Mesothelial cell of epicardium (in vitro differentiated cells): ENCODE results near the gene AHNAK2. TPM values are rescaled to one million over a fixed set of nuclear protein-coding genes. Genes with fewer than 3 reads are reported as not detected.

ENCODE experiments used
- DNase-seq, 2 experiments: peaks; one replicate each; pipeline ENCODE4 v3.0.0; 2021; ENCODE audit warnings: low spot score in 2 of 2; ENCODE audit not compliant: unreplicated experiment in 2 of 2
- H3K27ac Mint-ChIP-seq: 2 replicates; pipeline ENCODE4 v1.8.0; 2021; ENCODE audit warnings: mixed read lengths
- H3K27me3 Mint-ChIP-seq: 2 replicates; pipeline ENCODE4 v1.8.0; 2021; ENCODE audit warnings: low read depth, mixed read lengths
- H3K36me3 Mint-ChIP-seq: 2 replicates; pipeline ENCODE4 v1.8.0; 2021; ENCODE audit warnings: mixed read lengths
- H3K4me1 Mint-ChIP-seq: 2 replicates; pipeline ENCODE4 v1.8.0; 2021; ENCODE audit warnings: mixed read lengths
- H3K4me3 Mint-ChIP-seq: 2 replicates; pipeline ENCODE4 v1.8.0; 2021; ENCODE audit warnings: mild to moderate bottlenecking, moderate library complexity, mixed read lengths
- H3K9me3 Mint-ChIP-seq: 2 replicates; pipeline ENCODE4 v1.8.0; 2021; ENCODE audit warnings: mixed read lengths
- CTCF ChIP-seq: fragments of 200-600 bp; sonication (generic); IDR thresholded peaks from one replicate; pipeline ENCODE4 v1.5.0; 2021; ENCODE audit warnings: antibody characterized with exemption; ENCODE audit not compliant: unreplicated experiment
- total RNA-seq: library from RNA; stranded (reverse); gene quantifications from 3 replicates; pipeline ENCODE4 v1.2.1, GENCODE V29; 2021

The AHNAK2 gene
- total RNA-seq, 1 donor from 2014 or later: 2.8 TPM

GRCh38 chr14:104978746-104979691 is 845 bp upstream of the AHNAK2 start:
- no peak for TF ChIP-seq CTCF
- H3K27ac Mint-ChIP-seq: no peak overlapping the region
- H3K4me3 Mint-ChIP-seq: peak overlapping the region; percentile 55
- peaks cover 25% of the 10 kb centered on the region for H3K27me3 Mint-ChIP-seq
- H3K36me3 Mint-ChIP-seq: no peaks in the 10 kb centered on the region
- H3K4me1 Mint-ChIP-seq: peaks cover 11% of the 10 kb centered on the region
- no peak for DNase-seq
- H3K9me3 Mint-ChIP-seq: no peaks in the 10 kb centered on the region

GRCh38 chr14:104977008-104977680 is 1.0 kb downstream of the AHNAK2 start:
- no peaks in the 10 kb centered on the region for H3K36me3 Mint-ChIP-seq
- no peaks in the 10 kb centered on the region for H3K9me3 Mint-ChIP-seq
- no peak for TF ChIP-seq CTCF
- H3K4me1 Mint-ChIP-seq: peaks cover 11% of the 10 kb centered on the region
- H3K27me3 Mint-ChIP-seq: peaks cover 25% of the 10 kb centered on the region
- DNase-seq: no peak
- H3K27ac Mint-ChIP-seq: no peak overlapping the region
- peak overlapping the region; percentile 78 for H3K4me3 Mint-ChIP-seq

GRCh38 chr14:104976198-104977007 is 1.8 kb downstream of the AHNAK2 start:
- Mint-ChIP-seq H3K4me3 (peak overlapping the region; percentile 61), H3K4me1 (peaks cover 11% of the 10 kb centered on the region), H3K36me3 (no peaks in the 10 kb centered on the region), H3K27ac (no peak overlapping the region), H3K27me3 (peaks cover 25% of the 10 kb centered on the region), H3K9me3 (no peaks in the 10 kb centered on the region)
- peak; percentile 69 to 89 for DNase-seq
- peak; percentile 93 for TF ChIP-seq CTCF

- Mint-ChIP-seq H3K27ac (no peak overlapping the region), H3K4me1 (peaks cover 11% of the 10 kb centered on the region), H3K4me3 (no peak overlapping the region), H3K36me3 (no peaks in the 10 kb centered on the region), H3K27me3 (peaks cover 23% of the 10 kb centered on the region), H3K9me3 (no peaks in the 10 kb centered on the region)
- no peak for DNase-seq
- TF ChIP-seq CTCF: no peak
Observed at GRCh38 chr14:104975481-104976197, 2.5 kb downstream of the AHNAK2 start.
